ENCODE data around the gene RNF220. TPM values are rescaled to one million over a fixed set of nuclear protein-coding genes. Genes with fewer than 3 reads are reported as not detected.

The RNF220 gene
- total and polyA plus RNA-seq, 9 of the 15 experiments (the other 6 are each of a cell fraction or from before 2014, with no cell fraction given) = 5.1 to 117 (median 66.9) TPM

- no peaks in the 10 kb centered on the region for H3K36me3 ChIP-seq (ENCODE audit: control insufficient read depth, insufficient read depth, low read length)
- H3K9ac ChIP-seq (ENCODE audit: insufficient read depth in 1 of 2, low read depth in 2 of 2, low read length in 2 of 2) = no peak overlapping the region
- peaks cover 13 to 22% of the 10 kb centered on the region in 2 experiments for H3K27me3 ChIP-seq (ENCODE audit: control insufficient read depth in 2 of 2, insufficient read depth in 2 of 2, low read length in 2 of 2)
- intact Hi-C loops (cut with micrococcal nuclease) (loop anchor here (1.0 kb wide), 1 partner anchor 24 kb away; no protein-coding TSS in a partner anchor), in situ Hi-C loops (cut with MboI) (no loop called here)
- ChIA-PET POLR2A (interaction anchor here (2.6 kb wide), 1 partner anchor 44 kb away, joined by 10 read pairs; no protein-coding TSS in a partner anchor), CTCF (ENCODE audit: low intra/inter-chr PET ratio) (interaction anchor here (0.6 to 1.4 kb wide), 2 partner anchors 21 to 54 kb away, joined by 3 to 4 read pairs; no protein-coding TSS in a partner anchor)
- H3K9me3 ChIP-seq (replicated peaks; ENCODE audit: control insufficient read depth, insufficient read depth, low read depth, low read length) = no peaks in the 10 kb centered on the region
- H3K4me3 ChIP-seq = no peak overlapping the region
- 14% methylated on average over 6 of the region's 6 CpGs for WGBS (ENCODE audit: insufficient coverage, low coverage, missing lambda C conversion rate)
- H3K4me1 ChIP-seq (replicated peaks in 1 of 2; ENCODE audit: control insufficient read depth in 2 of 2, insufficient read depth in 2 of 2, low read length in 2 of 2) = peaks cover 21 to 31% of the 10 kb centered on the region in 2 experiments
- H3K27ac ChIP-seq (ENCODE audit: extremely low read depth, low read depth, low read length) = no peak overlapping the region
- DNase-seq (ENCODE audit: extremely low read depth in 1 of 4, low spot score in 3 of 4) = peak; percentile 43 to 63 (median 51)
- H3K79me2 ChIP-seq (ENCODE audit: control insufficient read depth, insufficient read depth, low read length) = no peaks in the 10 kb centered on the region
- no peaks in the 10 kb centered on the region for H4K20me1 ChIP-seq (replicated peaks; ENCODE audit: control insufficient read depth, insufficient read depth, low read length)
- peak; percentile 81 for FAIRE-seq
- H2AFZ ChIP-seq (ENCODE audit: low read depth, low read length) = peak overlapping the region; percentile 58; the same call in 1 of the 2 replicates
- no TSS peak for BruUV-seq (replicated peaks)
- no peak overlapping the region for H3K4me2 ChIP-seq (ENCODE audit: insufficient read depth, low read length)
- no peak for ATAC-seq
- peaks cover 4% of the 10 kb centered on the region for H3K9me1 ChIP-seq (ENCODE audit: control insufficient read depth, insufficient read depth, low read length)
- no peak for TF ChIP-seq ZNF696 (CRISPR knock-in tag; conservative IDR thresholded peaks at IDR 0.05)
- no peak for TF ChIP-seq HCFC1 (IDR thresholded peaks at IDR 0.05; ENCODE audit: low read depth, low read length)
- peak; percentile 82 for TF ChIP-seq HMBOX1 (IDR thresholded peaks at IDR 0.05)
- TF ChIP-seq ETV1 (tag; conservative IDR thresholded peaks at IDR 0.05; ENCODE audit: low read depth) = 0 out of 2 replicates have a peak, but pooled peaks have one; percentile 37
- 0 out of 2 replicates have a peak, but pooled peaks have one; percentile 9 for TF ChIP-seq TAL1 (IDR thresholded peaks at IDR 0.05)
- peak; percentile 56 to 78 (median 63); a peak in 5 of 6 replicates for TF ChIP-seq CTCF (IDR thresholded peaks at IDR 0.05 in 2 of 3, conservative IDR thresholded peaks at IDR 0.05 in 1 of 3; ENCODE audit: insufficient read depth in 2 of 3, low read depth in 1 of 3, low read length in 3 of 3)
- peak; percentile 91 for TF ChIP-seq CEBPG (CRISPR knock-in tag; IDR thresholded peaks at IDR 0.05)
- TF ChIP-seq CEBPG (tag; conservative IDR thresholded peaks at IDR 0.05 in 1 of 2, IDR thresholded peaks at IDR 0.05 in 1 of 2) = peak; percentile 92 to 96
- TF ChIP-seq ARID1B (IDR thresholded peaks at IDR 0.05) = no peak; the same call in 1 of the 2 replicates
- TF ChIP-seq DACH1 (IDR thresholded peaks at IDR 0.05; ENCODE audit: partially characterized antibody) = no peak
- TF ChIP-seq SMAD1 (IDR thresholded peaks at IDR 0.05; ENCODE audit: low read depth, low read length, partially characterized antibody) = peak; percentile 61
- TF ChIP-seq ZBTB7A (IDR thresholded peaks at IDR 0.05; ENCODE audit: borderline replicate concordance, control insufficient read depth, low read depth, low read length) = no peak
- peak in 1 of 2 experiments; percentile 49; a peak in 1 of 4 replicates for TF ChIP-seq FOXK2 (conservative IDR thresholded peaks at IDR 0.05 in 1 of 2, IDR thresholded peaks at IDR 0.05 in 1 of 2; ENCODE audit: low read depth in 2 of 2)
- no peak for TF ChIP-seq PBX2 (CRISPR knock-in tag; IDR thresholded peaks at IDR 0.05; ENCODE audit: low read depth)
- peak; percentile 54; the same call in 1 of the 2 replicates for TF ChIP-seq PBX2 (tag; conservative IDR thresholded peaks at IDR 0.05; ENCODE audit: low read depth)
- peak; percentile 38 to 62; a peak in 2 of 4 replicates for TF ChIP-seq RAD21 (CRISPR knock-in tag; conservative IDR thresholded peaks at IDR 0.05 in 1 of 2, IDR thresholded peaks at IDR 0.05 in 1 of 2)
Observed at GRCh38 chr1:44677201-44677766, 272.2 kb downstream of the RNF220 start.

Measured in K562 (cell line).